Activated CD4-positive, CD25-positive, alpha-beta regulatory T cell (primary cell): Measurements from ENCODE around the gene LDLRAD3.
"Not testable (repeated sequence)": the region's sequence is repeated elsewhere in the genome, so short reads cannot be mapped to it uniquely, and the experiment has no call there.

Experiments used
- DNase-seq, 4 experiments: peaks; one replicate each; lab custom pipeline; 2025; lab: John Stamatoyannopoulos, UW

The LDLRAD3 gene

DNA sequence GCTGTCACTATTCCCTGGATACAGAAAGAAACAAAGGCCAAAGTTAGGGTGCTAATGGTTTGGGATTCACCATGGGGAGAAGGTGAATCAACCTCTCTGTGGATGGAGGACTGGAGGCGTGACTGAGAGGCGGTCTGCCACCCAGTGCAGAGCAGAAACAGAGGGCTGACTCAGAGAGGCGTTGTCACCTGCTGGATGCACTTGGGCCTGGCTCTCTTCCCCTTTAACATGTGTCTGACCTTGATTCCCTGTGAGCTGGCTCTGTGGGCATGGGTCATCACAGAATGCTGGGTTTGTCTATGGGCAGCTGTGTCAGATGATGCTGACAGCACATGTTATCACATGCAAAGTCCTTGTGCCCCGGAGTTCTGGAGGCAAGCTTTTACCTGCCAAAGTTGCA, 75.9 kb downstream of the LDLRAD3 start:
- no peak for DNase-seq

GRCh38 chr11:36022882-36023281, 79.0 kb downstream of the LDLRAD3 start:
- DNase-seq: no peak

GRCh38 chr11:36023922-36024321, 80.1 kb downstream of the LDLRAD3 start:
- no peak for DNase-seq

DNA sequence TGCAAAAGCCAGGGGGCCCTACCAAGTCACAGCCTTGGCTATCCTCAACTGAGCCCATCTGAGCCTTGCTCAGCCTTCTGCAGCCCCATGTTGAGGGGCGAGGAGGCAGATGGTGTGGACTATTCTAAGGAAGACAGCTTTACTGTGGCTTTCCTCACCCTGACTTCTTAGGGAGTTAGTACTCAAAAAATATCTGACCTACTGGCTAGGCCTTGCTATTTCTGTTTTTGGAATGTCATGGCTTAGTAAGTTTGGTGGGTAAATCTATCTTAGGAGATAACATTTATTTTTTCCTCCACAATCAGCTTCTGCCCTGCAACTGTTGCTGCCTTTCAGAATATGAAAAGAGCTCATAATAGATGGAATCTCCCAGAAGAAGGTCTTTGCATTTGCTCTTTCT, 80.9 kb downstream of the LDLRAD3 start:
- no peak for DNase-seq

GRCh38 chr11:36026315-36026968, 82.6 kb downstream of the LDLRAD3 start:
- no peak for DNase-seq

DNA sequence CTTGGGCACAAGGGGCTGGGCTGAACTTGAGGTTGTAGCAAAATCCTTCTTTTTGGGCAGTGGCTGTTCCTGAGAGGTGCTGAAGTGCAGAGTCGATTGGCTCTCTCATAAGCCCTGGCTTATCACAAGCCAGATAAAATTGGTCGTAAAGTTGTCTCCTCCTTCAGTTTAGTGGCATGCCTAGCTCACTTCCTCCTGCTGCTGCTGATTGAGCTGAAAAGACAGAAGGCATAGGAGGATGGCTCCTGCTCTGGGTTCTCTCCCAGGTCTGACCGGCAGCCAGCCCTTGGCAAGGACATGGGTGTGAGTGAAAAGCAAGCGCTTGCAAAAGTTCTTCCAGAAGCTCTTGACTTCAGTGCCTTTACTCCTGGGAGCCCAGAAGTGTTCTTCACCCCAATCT, 83.9 kb downstream of the LDLRAD3 start:
- no peak for DNase-seq

DNA sequence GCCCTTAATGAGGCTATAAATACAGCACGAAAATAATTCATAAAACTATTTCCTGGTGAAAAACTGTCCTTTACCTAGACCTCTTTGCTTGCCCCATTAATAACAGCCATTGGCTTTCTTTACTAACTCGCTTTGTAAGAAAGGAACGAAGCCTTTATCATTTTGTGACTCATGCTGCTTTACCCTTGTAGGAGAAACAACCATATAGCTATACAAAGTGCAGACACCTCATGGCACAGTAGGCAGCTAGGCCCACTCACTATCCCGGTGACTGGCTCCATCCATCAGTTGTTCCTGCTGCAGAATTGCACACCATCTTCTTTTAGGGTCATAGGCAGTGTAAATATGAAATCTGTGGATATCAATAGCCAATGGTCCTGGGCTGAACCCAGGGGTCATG, 85.8 kb downstream of the LDLRAD3 start:
- DNase-seq: no peak

DNA sequence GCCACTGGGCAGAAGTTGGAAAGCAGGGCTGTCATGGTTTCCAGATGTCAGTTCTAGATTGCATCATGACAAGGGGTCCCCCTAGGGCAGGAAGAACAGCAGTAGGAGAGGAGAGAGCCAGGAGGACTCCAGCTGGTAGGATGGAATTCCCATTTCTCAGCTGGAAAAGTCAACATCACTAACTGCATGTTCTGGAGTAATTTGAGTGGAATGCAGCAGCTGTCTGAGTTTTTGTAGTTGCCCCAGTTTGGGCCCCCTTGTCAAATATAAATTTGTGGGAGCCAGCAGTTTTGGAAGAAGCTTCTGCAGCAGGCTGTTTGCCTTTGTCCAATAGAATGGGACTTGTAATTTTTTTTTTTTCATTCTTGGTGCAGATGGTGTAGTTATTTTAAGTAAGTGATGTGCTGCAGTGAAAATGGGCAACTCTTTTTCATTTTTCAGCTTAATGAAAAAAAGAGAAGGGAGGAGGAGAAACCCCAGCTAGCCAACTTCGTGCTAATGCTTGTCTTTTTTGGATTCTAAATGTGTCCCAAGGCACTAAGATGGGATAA, 86.9 kb downstream of the LDLRAD3 start:
- no peak for DNase-seq

DNA sequence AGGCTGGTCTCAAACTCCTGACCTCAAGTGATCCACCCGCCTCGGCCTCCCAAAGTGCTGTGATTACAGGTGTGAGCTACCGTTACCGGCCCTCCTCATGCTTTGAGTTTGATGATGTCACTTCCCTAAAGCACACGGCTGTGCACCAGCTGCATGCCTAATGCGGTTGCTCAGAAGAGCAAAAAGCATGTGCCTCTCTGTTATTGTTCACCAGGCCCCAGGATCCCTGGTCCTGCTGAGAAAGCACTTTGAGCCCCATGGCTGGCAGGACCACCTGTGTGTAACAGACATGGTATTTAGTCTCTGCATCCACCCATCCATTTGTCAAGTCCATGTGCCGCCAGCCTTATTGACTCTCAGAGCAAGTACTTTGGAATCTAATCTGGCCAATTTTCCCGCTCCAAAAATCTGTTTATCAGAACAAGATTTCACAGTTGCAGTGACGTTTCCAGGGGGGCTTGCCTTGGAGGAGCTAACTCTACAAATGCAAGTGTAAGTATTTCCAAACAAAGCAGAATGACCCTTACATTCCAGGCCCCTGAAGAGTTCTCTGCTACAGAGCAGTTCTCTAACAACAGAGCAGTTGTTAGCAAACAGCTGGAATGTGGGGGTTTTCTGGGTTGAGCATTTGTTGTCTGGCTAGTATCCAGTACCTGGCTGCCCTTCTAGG, 89.4 kb downstream of the LDLRAD3 start:
- DNase-seq: no peak

DNA sequence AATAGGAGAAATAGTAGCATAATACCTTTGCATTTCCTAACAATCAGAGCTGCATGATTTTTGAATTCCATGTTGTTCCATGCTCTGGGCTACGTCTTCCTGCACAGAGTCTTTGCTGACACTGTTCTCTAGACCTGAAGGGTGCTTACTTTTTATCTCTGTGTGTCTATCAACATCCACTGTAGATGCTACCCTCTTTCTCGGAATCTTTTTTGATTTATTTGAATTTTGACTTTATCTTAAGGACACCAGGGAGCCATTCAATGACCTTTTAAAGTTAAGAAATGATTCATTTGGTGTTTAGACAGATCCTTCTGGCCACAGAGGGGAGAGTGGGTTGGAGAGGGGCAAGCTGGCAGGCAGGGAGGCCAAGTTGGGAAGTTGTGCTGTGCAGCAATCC, 90.1 kb downstream of the LDLRAD3 start:
- DNase-seq: no peak

DNA sequence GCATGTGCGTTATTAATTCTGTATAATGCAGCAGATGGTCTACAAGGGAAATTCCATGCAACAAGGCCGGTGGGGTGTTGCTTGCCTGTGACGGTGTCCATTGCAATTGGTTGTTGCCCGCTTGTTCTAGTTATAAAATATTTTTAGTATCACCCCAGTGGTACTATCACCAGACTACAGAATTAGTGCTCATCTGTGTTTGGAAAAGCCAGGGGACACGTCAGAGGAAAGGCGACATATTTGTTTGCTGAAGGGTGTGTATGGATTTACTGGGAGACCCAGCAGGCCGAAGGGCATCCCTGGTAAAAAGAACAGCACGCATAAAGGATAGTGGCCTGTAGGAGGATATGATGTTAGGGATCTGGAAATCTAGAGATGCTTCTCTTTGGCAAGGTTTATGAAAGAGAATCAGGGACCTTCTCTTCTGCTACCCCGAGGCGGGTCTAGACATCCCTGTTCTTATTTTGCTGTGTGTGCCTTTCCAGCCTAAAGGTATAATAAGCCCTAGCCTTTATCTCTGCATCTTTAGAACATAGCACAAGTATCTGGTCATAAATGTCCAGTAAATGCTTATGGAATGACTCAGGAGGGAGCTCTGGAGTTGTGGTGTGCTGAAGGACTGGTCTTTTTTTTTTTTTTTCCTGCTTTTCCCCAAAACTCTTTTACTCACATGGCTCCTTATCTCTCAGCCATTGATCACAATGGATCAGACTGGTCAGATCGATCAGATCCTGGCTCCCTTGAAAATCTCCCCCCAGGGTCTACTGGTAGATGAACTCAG, 90.9 kb downstream of the LDLRAD3 start:
- DNase-seq: no peak

GRCh38 chr11:36035454-36035853, 91.6 kb downstream of the LDLRAD3 start:
- no peak for DNase-seq

GRCh38 chr11:36035999-36036398, 92.1 kb downstream of the LDLRAD3 start:
- no peak for DNase-seq

DNA sequence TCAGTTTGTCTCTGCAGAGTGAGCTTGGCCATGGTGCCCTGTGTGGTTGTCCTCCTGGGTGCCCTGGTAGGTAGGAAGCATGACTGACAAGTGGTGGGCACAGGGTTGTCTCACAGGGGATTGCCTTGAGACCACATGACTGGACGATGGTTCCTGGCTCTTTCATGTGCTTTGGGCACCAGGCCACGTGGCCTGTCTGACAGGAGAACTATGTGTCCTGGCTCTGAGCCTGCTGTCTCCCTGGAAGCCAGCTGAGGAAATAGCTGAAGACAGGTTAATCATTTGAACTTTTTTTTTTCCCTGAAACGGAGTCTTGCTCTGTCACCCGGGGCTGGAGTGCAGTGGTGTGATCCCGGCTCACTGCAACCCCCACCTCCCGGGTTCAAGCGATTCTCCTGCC, 93.2 kb downstream of the LDLRAD3 start:
- DNase-seq: no peak

DNA sequence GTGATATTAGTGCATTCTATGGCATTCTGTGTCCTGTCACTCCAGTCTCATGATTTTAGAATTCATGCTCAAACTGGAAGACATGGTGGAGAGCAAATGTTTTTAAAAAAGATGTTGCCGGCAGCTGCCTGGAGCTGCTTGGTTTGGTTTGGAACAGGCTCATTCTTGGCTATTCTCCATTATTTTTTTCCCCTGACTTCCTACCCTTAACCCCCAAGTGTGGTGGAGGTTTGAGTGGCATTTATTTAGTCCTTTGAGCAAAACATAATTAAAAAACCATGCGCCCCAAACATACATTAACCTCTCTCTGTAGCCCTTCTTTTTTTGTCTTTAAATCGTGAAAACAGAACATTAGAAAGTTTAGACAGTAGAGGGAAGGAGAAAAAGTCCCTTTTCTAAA, 94.7 kb downstream of the LDLRAD3 start:
- no peak for DNase-seq

- no peak for DNase-seq
Measured at GRCh38 chr11:36039471-36039870, 95.6 kb downstream of the LDLRAD3 start.

- no peak for DNase-seq
Measured at GRCh38 chr11:36041988-36042611, 98.2 kb downstream of the LDLRAD3 start.

DNA sequence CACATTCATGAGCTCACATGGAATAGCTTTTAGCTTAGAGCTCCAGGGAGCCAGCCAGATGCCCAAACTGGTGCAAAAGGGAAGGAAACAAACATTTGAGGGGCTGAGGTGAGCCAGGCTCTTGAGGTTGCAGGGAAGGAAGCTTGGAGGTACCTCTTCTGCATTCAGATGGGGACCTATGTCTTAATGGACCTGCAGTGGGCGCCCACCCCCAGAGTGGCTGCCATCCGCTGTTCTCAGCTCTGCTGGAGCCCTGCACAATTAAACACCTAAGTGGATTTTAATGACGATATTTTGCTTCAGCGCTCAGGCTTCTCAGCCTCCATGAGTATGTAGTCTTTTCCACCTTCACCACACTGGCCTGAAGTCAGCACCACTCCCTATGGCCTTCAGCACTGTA, 100.8 kb downstream of the LDLRAD3 start:
- DNase-seq: no peak

DNA sequence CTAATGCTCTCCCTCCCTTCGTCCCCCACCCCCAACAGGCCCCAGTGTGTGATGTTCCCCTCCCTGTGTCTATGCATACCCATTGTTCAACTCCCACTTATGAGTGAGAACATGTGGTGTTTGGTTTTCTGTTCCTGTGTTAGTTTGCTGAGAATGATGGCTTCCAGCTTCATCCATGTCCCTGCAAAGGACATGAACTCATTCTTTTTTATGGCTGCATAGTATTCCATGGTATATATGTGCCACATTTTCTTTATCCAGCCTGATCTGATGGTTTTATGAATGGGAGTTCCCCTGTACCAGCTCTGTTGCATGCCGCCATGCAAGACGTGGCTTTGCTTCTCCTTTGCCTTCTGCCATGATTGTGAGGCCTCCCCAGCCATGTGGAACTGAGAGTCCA, 102.1 kb downstream of the LDLRAD3 start:
- DNase-seq: not testable (repeated sequence)

DNA sequence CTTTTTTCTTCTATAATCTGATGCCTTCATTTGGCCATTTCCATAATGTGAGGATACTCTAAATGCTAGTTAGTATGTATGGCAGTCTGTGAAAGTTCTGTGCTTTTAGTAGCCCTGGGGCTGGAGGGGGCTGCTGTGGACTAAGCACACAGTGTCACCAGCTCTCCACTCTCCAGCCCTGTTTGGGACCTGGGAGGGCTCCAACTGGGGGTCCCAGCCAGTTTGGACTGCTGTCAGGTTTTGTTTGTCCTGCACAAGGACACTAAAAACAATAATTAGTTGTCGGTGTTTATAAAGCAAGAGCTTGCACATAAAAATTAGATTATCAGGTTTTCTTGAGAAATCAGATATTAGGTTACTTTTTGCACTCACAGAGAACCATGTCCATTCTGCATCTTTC, 103.1 kb downstream of the LDLRAD3 start:
- DNase-seq: no peak

GRCh38 chr11:36047344-36047743, 103.5 kb downstream of the LDLRAD3 start:
- no peak for DNase-seq

GRCh38 chr11:36048496-36049247, 104.8 kb downstream of the LDLRAD3 start:
- no peak for DNase-seq
